Gastrocnemius medialis (tissue), 4 donors: ENCODE measurements around the gene CAMTA1. TPM values are rescaled to one million over a fixed set of nuclear protein-coding genes. Genes with fewer than 3 reads are reported as not detected.

Experiments
- ATAC-seq, 2 donors: fragments of 150-250 bp; one replicate each; pipeline ENCODE4 v1.9.1; 2016
- DNase-seq, 2 donors: peaks; one replicate each; pipeline ENCODE4 v3.0.0-alpha.2; 2019
- H3K27ac ChIP-seq, 4 donors: fragments of 200-600 bp; sonication (generic); 1 replicate in 1 of 4; 2 replicates in 3 of 4; pipeline ENCODE4 v1.5.1; 2016 to 2018; ENCODE audit warnings: mild to moderate bottlenecking in 2 of 4, moderate library complexity in 1 of 4
- H3K27me3 ChIP-seq, 3 donors: fragments of 200-600 bp; sonication (generic) in 2 of 3; 1 replicate in 1 of 3; 2 replicates in 2 of 3; pipeline versions ENCODE4 v1.5.1 to v1.6.0; 2016 to 2019; ENCODE audit warnings: mild to moderate bottlenecking in 1 of 3, moderate library complexity in 1 of 3
- H3K36me3 ChIP-seq, 2 donors: fragments of 200-600 bp; sonication (generic) in 1 of 2; one replicate each; pipeline ENCODE4 v1.5.1; 2017 to 2018
- H3K4me1 ChIP-seq, 2 donors: fragments of 200-600 bp; sonication (generic) in 1 of 2; one replicate each; pipeline ENCODE4 v1.5.1; 2016 to 2017; ENCODE audit warnings: mild to moderate bottlenecking in 2 of 2
- H3K4me3 ChIP-seq, 4 donors: fragments of 200-600 bp; sonication (generic) in 3 of 4; 1 replicate in 1 of 4; 2 replicates in 3 of 4; pipeline ENCODE4 v1.5.1; 2016 to 2019; ENCODE audit warnings: mild to moderate bottlenecking in 2 of 4
- H3K9me3 ChIP-seq, 3 donors: fragments of 200-600 bp; sonication (generic) in 2 of 3; 1 replicate in 1 of 3; 2 replicates in 2 of 3; pipeline ENCODE4 v1.5.1; 2016 to 2019
- CTCF ChIP-seq, 5 experiments: fragments of 450-650 bp in 3 of 5; fragments of 200-600 bp in 2 of 5; sonication (generic) in 2 of 5; IDR thresholded peaks in 4 of 5; conservative IDR thresholded peaks in 1 of 5; 1 replicate in 4 of 5; 2 replicates in 1 of 5; pipeline ENCODE4 v1.5.1; 2016 to 2019; ENCODE audit warnings: antibody characterized with exemption in 5 of 5, mild to moderate bottlenecking in 3 of 5, moderate library complexity in 3 of 5
- POLR2A ChIP-seq, 2 donors: fragments of 450-650 bp; IDR thresholded peaks; one replicate each; pipeline ENCODE4 v1.6.1; 2017; ENCODE audit warnings: antibody characterized with exemption in 2 of 2, mild to moderate bottlenecking in 2 of 2, moderate library complexity in 2 of 2
- in situ Hi-C, 4 donors: fragments of 200-750 bp; cut with MboI; loops; one replicate each; pipeline versions ENCODE4 v1.15.0 to v1.8.0; 2017; ENCODE audit warnings: low sequenced_read_pairs in 4 of 4
- intact Hi-C: fragments of 100-400 bp; cut with DNase I; formaldehyde crosslinking; loops from one replicate; pipeline ENCODE4 v1.15.1; 2023; ENCODE audit warnings: low total_unique reads
- total RNA-seq, 4 donors: library from RNA; depleted of rRNA; stranded (reverse); fragments of >200 nt; gene quantifications; one replicate each; pipeline versions ENCODE4 v1.1.0 to v1.2.3, GENCODE V29; 2016

Gene CAMTA1
- total RNA-seq, 4 donors from 2014 or later = 60.5 to 113 (median 70.4) TPM

GRCh38 chr1:7174980-7175906 is 390.0 kb downstream of the CAMTA1 start:
- H3K4me3 ChIP-seq = no peak overlapping the region
- no peaks in the 10 kb centered on the region for H3K36me3 ChIP-seq
- H3K27ac ChIP-seq = no peak overlapping the region
- TF ChIP-seq CTCF (IDR thresholded peaks at IDR 0.05 in 4 of 5, conservative IDR thresholded peaks at IDR 0.05 in 1 of 5) (no peak), POLR2A (IDR thresholded peaks at IDR 0.05) (no peak)
- ATAC-seq (no peak), DNase-seq (no peak)
- H3K9me3 ChIP-seq = no peaks in the 10 kb centered on the region
- no peaks in the 10 kb centered on the region for H3K27me3 ChIP-seq
- intact Hi-C loops (no loop called here), in situ Hi-C loops (no loop called here)
- H3K4me1 ChIP-seq = peaks cover 0 to 21% of the 10 kb centered on the region in 2 donors

DNA sequence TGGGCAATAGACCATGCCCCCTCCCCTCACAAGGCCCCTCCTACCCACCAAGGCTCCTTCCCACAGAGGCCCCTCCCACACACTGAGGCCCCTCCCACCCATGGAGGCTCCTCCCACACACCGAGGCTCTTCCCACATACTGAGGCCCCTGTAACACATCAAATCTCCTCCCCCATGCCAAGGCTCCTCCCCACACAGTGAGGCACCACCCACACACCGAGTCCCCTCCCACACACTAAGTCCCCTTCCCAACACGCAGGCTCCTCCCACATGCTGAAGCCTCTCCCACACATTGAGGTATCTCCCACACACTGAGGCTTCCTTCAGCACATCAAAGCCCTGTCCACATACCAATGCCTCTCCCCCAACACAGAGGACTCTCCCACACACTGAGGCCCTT is 391.8 kb downstream of the CAMTA1 start:
- intact Hi-C loops = no loop called here
- in situ Hi-C loops = no loop called here
- no peak for ATAC-seq
- H3K4me3 ChIP-seq = no peak overlapping the region
- no peak overlapping the region for H3K27ac ChIP-seq
- peaks cover 0 to 15% of the 10 kb centered on the region in 2 donors for H3K4me1 ChIP-seq
- no peaks in the 10 kb centered on the region for H3K9me3 ChIP-seq
- no peaks in the 10 kb centered on the region for H3K27me3 ChIP-seq
- no peaks in the 10 kb centered on the region for H3K36me3 ChIP-seq
- DNase-seq = no peak
- TF ChIP-seq CTCF (IDR thresholded peaks at IDR 0.05 in 4 of 5, conservative IDR thresholded peaks at IDR 0.05 in 1 of 5) (no peak), POLR2A (IDR thresholded peaks at IDR 0.05) (no peak)

- no peak for ATAC-seq
- H3K27ac ChIP-seq = no peak overlapping the region
- H3K27me3 ChIP-seq = no peaks in the 10 kb centered on the region
- in situ Hi-C loops = no loop called here
- H3K4me1 ChIP-seq = peaks cover 0 to 9% of the 10 kb centered on the region in 2 donors
- intact Hi-C loops = no loop called here
- H3K9me3 ChIP-seq = no peaks in the 10 kb centered on the region
- DNase-seq = no peak
- no peaks in the 10 kb centered on the region for H3K36me3 ChIP-seq
- TF ChIP-seq POLR2A (IDR thresholded peaks at IDR 0.05) = no peak
- H3K4me3 ChIP-seq = no peak overlapping the region
Measured at GRCh38 chr1:7177438-7178146, 392.3 kb downstream of the CAMTA1 start.

GRCh38 chr1:7178336-7178735 is 393.1 kb downstream of the CAMTA1 start:
- in situ Hi-C loops (no loop called here), intact Hi-C loops (no loop called here)
- no peaks in the 10 kb centered on the region for H3K36me3 ChIP-seq
- no peaks in the 10 kb centered on the region for H3K27me3 ChIP-seq
- no peaks in the 10 kb centered on the region for H3K9me3 ChIP-seq
- H3K4me1 ChIP-seq = peaks cover 0 to 5% of the 10 kb centered on the region in 2 donors
- ATAC-seq = no peak
- no peak for DNase-seq
- no peak overlapping the region for H3K4me3 ChIP-seq
- TF ChIP-seq CTCF (IDR thresholded peaks at IDR 0.05 in 4 of 5, conservative IDR thresholded peaks at IDR 0.05 in 1 of 5) = no peak
- no peak for TF ChIP-seq POLR2A (IDR thresholded peaks at IDR 0.05)
- H3K27ac ChIP-seq = no peak overlapping the region

DNA sequence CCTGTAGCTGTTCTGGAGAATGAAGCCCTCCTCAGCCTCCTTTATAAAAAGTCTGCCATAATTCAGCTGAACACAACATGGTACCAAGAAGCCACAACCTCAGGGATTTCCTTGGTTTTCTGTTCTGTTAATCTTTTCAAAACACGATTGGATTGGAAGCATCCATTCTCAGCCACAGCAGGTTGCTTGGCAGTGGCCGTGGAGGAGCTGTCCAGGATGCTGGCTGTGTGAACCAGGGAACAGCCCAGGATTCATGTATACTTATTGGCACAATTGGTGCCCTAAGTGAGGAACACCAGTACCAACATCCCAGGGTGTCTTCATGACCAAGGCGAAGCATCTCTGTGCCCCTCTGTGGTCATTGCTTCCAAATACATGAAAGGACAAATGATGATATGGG is 393.5 kb downstream of the CAMTA1 start:
- no peak for DNase-seq
- intact Hi-C loops (no loop called here), in situ Hi-C loops (no loop called here)
- no peaks in the 10 kb centered on the region for H3K9me3 ChIP-seq
- no peaks in the 10 kb centered on the region for H3K27me3 ChIP-seq
- H3K36me3 ChIP-seq = no peaks in the 10 kb centered on the region
- ATAC-seq = no peak
- H3K4me3 ChIP-seq = no peak overlapping the region
- no peak overlapping the region for H3K27ac ChIP-seq
- no peak for TF ChIP-seq POLR2A (IDR thresholded peaks at IDR 0.05)
- no peak for TF ChIP-seq CTCF (IDR thresholded peaks at IDR 0.05 in 4 of 5, conservative IDR thresholded peaks at IDR 0.05 in 1 of 5)
- H3K4me1 ChIP-seq = peaks cover 0 to under 1% of the 10 kb centered on the region in 2 donors
